Common myeloid progenitor, CD34-positive (primary cell): ENCODE results near the gene OR7C1. TPM values are rescaled to one million over a fixed set of nuclear protein-coding genes. Genes with fewer than 3 reads are reported as not detected.

Experiments
- CTCF ChIA-PET: fragments of 350-600 bp; sonication (Branson Sonifier 250); formaldehyde crosslinking; loops from one replicate; lab custom pipeline; 2021; ENCODE audit warnings: antibody characterized with exemption; lab: Charles Lee
- POLR2A ChIA-PET: fragments of 350-600 bp; sonication (Branson Sonifier 250); formaldehyde crosslinking; loops from one replicate; lab custom pipeline; 2021; ENCODE audit warnings: antibody characterized with exemption; lab: Charles Lee
- DNase-seq, 3 donors: peaks; one replicate each; pipeline versions ENCODE4 v3.0.0 to v3.0.0-alpha.2; 2013
- H3K27ac ChIP-seq, 2 experiments: 1 replicate in 1 of 2; 2 replicates in 1 of 2; pipeline ENCODE4 v1.7.0; 2013; ENCODE audit warnings: inconsistent platforms in 2 of 2, low read length in 2 of 2, mild to moderate bottlenecking in 2 of 2, low read depth in 1 of 2, moderate library complexity in 1 of 2; ENCODE audit not compliant: severe bottlenecking in 2 of 2, insufficient read depth in 1 of 2, poor library complexity in 1 of 2
- H3K27me3 ChIP-seq, 5 experiments: replicated peaks in 2 of 5; 1 replicate in 3 of 5; 2 replicates in 2 of 5; pipeline versions ENCODE4 v1.6.1 to v1.7.0; 2013; ENCODE audit warnings: low read length in 4 of 5, mild to moderate bottlenecking in 2 of 5, moderate library complexity in 2 of 5, inconsistent platforms in 1 of 5; ENCODE audit not compliant: insufficient read depth in 5 of 5, control insufficient read depth in 4 of 5
- H3K36me3 ChIP-seq, 4 experiments: 1 replicate in 2 of 4; 2 replicates in 2 of 4; pipeline versions ENCODE4 v1.6.1 to v1.7.0; 2013; ENCODE audit warnings: low read length in 3 of 4, control low read depth in 1 of 4, mild to moderate bottlenecking in 1 of 4; ENCODE audit not compliant: control insufficient read depth in 4 of 4, insufficient read depth in 4 of 4
- H3K4me1 ChIP-seq, 4 experiments: 1 replicate in 3 of 4; 2 replicates in 1 of 4; pipeline versions ENCODE4 v1.6.1 to v1.7.1; 2013; ENCODE audit warnings: low read length in 3 of 4, mild to moderate bottlenecking in 3 of 4, control low read depth in 1 of 4, inconsistent platforms in 1 of 4, moderate library complexity in 1 of 4; ENCODE audit not compliant: control insufficient read depth in 4 of 4, insufficient read depth in 4 of 4; ENCODE audit errors: control extremely low read depth in 1 of 4
- H3K4me3 ChIP-seq, 7 experiments: 1 replicate in 4 of 7; 2 replicates in 3 of 7; pipeline versions ENCODE4 v1.5.1 to v1.7.0; 2013; ENCODE audit warnings: mild to moderate bottlenecking in 7 of 7, low read length in 6 of 7, moderate library complexity in 6 of 7, inconsistent platforms in 2 of 7, low read depth in 2 of 7, control low read depth in 1 of 7; ENCODE audit not compliant: insufficient read depth in 4 of 7, control insufficient read depth in 1 of 7; ENCODE audit errors: extremely low read depth in 1 of 7
- H3K9me3 ChIP-seq, 5 experiments: 1 replicate in 4 of 5; 2 replicates in 1 of 5; pipeline versions ENCODE4 v1.6.1 to v1.7.1; 2013; ENCODE audit warnings: low read length in 4 of 5, mild to moderate bottlenecking in 2 of 5, inconsistent platforms in 1 of 5, low read depth in 1 of 5, moderate library complexity in 1 of 5; ENCODE audit not compliant: control insufficient read depth in 4 of 5, insufficient read depth in 2 of 5; ENCODE audit errors: control extremely low read depth in 1 of 5
- WGBS: methylation state at CpG from one replicate; pipeline ENCODE4 v1.1.5; 2013; ENCODE audit not compliant: insufficient coverage; 5-methylcytosine and 5-hydroxymethylcytosine counted together
- polyA plus RNA-seq: library from polyadenylated mRNA; unstranded; fragments of 120-200 nt; gene quantifications from one replicate; pipeline ENCODE4 v1.2.1, GENCODE V29; 2013

The OR7C1 gene
- polyA plus RNA-seq, result 0.08 TPM

DNA sequence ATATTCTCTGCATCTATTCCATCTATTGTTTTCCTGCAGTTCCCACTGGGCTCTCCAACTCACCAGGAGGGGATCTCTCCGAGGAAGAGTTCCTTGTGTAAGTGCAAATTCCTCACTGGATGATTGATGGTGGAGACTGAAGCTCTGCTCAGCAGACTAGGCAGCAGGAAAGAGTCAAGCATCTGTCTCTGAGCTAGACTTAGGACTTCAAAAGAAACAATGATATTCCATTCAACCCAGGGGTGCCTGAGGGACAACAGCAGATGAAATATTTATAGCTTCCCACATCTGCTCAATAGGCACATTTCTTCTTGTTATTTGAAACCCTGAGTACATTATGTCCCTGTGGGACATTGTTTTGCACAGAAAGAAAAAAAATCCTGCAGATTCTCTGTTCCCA lies at the start of gene OR7C1, which contains the start of gene OR7A5:
Gene OR7C1 (minus strand): TSS at position 175 of the 400 bp plus-strand sequence. CDS start 35,049 bp downstream, outside the sequence.
Gene OR7A5 (minus strand): TSS at position 175 of the 400 bp plus-strand sequence. CDS start 6,944 bp downstream, outside the sequence.
- H3K4me3 ChIP-seq, result no peak within 1 kb of the TSS

GRCh38 chr19:14871619-14872230 lies 36.7 kb upstream of the OR7C1 start:
- Histone ChIP-seq H3K4me3 (no peak overlapping the region), H3K9me3 (peaks cover 0 to 5% (median 0%) of the 10 kb centered on the region in 5 experiments), H3K27me3 (no peaks in the 10 kb centered on the region), H3K4me1 (peaks cover 0 to 4% (median 0%) of the 10 kb centered on the region in 4 experiments), H3K36me3 (no peaks in the 10 kb centered on the region), H3K27ac (no peak overlapping the region)
- ChIA-PET POLR2A (no interaction called here), CTCF (interaction anchor here (1.2 kb wide), 1 partner anchor 304 kb away, joined by 4 read pairs; no protein-coding TSS in a partner anchor)
- WGBS, result 67% methylated on average over 1 of the region's 4 CpGs
- DNase-seq, result peak; percentile 52 to 64 (median 63)

More for the DNA sequence above, at the start of gene OR7C1, which contains the start of gene OR7A5:
- no peaks in the 10 kb centered on the region for H3K36me3 ChIP-seq
- H3K9me3 ChIP-seq, result no peaks in the 10 kb centered on the region
- DNase-seq, result no peak
- no peaks in the 10 kb centered on the region for H3K4me1 ChIP-seq
- CTCF ChIA-PET, result no interaction called here
- POLR2A ChIA-PET, result no interaction called here
- 80% methylated on average over 1 of the region's 1 CpG for WGBS
- H3K27ac ChIP-seq, result no peak within 1 kb of the TSS
- H3K27me3 ChIP-seq, result no peaks in the 10 kb centered on the region

GRCh38 chr19:14868497-14868896 lies 33.5 kb upstream of the OR7C1 start:
- 100% methylated on average over 3 of the region's 5 CpGs for WGBS
- Histone ChIP-seq H3K9me3 (peaks cover 0 to 6% (median 0%) of the 10 kb centered on the region in 5 experiments), H3K4me1 (peaks cover 0 to 4% (median 0%) of the 10 kb centered on the region in 4 experiments), H3K4me3 (no peak overlapping the region), H3K27me3 (peaks cover 0 to 3% (median 0%) of the 10 kb centered on the region in 5 experiments), H3K36me3 (no peaks in the 10 kb centered on the region), H3K27ac (no peak overlapping the region)
- no peak for DNase-seq
- POLR2A ChIA-PET, result interaction anchor here (0.5 to 0.8 kb wide), 2 partner anchors 92 to 153 kb away, joined by 3 to 4 read pairs; no protein-coding TSS in a partner anchor
- CTCF ChIA-PET, result no interaction called here

DNA sequence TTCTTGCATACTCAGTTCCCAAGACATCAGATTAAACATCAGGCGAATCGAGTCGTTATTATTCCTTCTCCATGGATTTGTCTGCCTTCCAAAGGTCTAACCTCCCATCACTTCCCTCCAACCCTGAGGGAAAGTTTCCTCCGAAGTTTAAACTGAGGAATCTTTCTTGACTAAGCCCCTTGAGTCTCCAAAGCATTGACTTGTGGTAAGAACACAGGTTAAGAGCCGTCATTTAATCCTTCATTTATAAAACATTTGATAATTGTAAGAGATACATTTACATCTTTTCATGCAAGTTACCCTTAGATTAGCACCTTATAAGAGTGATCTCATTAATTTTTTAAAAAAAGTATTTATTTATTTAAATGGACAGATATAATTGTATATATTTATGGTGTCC lies 13.8 kb upstream of the OR7C1 start, which contains the start of gene OR7A10:
Gene OR7A10 (minus strand): TSS at position 101 of the 400 bp plus-strand sequence. CDS start 7,045 bp downstream, outside the sequence.
- H3K4me1 ChIP-seq, result no peaks in the 10 kb centered on the region
- no peaks in the 10 kb centered on the region for H3K36me3 ChIP-seq
- H3K27me3 ChIP-seq, result peaks cover 0 to 2% (median 0%) of the 10 kb centered on the region in 5 experiments
- CTCF ChIA-PET, result no interaction called here
- no peaks in the 10 kb centered on the region for H3K9me3 ChIP-seq
- H3K27ac ChIP-seq, result no peak within 1 kb of the TSS
- H3K4me3 ChIP-seq, result no peak within 1 kb of the TSS
- POLR2A ChIA-PET, result interaction anchor here (0.7 kb wide), 1 partner anchor 9 kb away, joined by 4 read pairs; no protein-coding TSS in a partner anchor
- whole genome bisulfite sequencing, result 98% methylated on average over 4 of the region's 5 CpGs
- DNase-seq, result no peak

DNA sequence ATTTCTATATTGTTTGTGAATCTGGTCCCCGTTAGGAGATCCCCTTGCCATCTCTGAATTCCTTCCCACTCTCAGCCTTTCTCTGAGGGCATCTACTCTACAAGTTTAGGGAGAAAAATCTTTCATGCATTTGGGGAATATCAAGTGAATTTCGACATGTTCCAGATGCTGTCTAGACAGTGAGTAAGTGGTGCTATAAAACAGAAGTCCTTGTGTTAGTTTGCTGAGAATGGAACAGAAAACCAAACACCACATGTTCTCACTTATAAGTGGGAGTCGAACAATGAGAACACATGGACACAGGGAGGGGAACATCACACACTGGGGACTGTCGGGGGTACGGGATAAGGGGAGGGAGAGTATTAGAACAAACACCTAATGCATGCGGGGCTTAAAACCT lies 8.6 kb upstream of the OR7C1 start:
- no peaks in the 10 kb centered on the region for H3K36me3 ChIP-seq
- ChIA-PET POLR2A (no interaction called here), CTCF (no interaction called here)
- H3K27ac ChIP-seq, result no peak overlapping the region
- no peak overlapping the region for H3K4me3 ChIP-seq
- no peaks in the 10 kb centered on the region for H3K4me1 ChIP-seq
- H3K9me3 ChIP-seq, result no peaks in the 10 kb centered on the region
- DNase-seq, result no peak
- peaks cover 0 to 2% (median 0%) of the 10 kb centered on the region in 5 experiments for H3K27me3 ChIP-seq
- WGBS, result 80% methylated on average over 2 of the region's 6 CpGs

DNA sequence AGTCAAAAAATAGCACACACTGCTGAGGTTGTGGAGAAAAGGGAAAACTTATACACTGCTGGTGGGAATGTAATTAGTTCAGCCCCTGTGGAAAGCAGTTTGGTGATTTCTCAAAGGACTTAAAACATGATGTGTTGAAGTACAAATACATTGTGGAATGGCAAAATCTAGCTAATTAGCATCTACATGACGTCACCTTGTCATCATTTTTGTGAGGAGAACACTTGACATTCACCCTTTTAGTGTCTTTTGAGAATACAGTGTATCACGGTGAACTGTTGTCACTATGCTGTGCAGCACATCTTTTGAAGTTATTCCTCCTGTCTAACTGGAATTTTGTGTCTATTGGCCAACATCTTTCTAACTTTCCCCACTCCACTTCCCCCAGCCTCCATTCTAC lies 8.2 kb upstream of the OR7C1 start:
- H3K4me1 ChIP-seq, result no peaks in the 10 kb centered on the region
- POLR2A ChIA-PET, result no interaction called here
- CTCF ChIA-PET, result no interaction called here
- H3K9me3 ChIP-seq, result no peaks in the 10 kb centered on the region
- H3K27me3 ChIP-seq, result peaks cover 0 to 2% (median 0%) of the 10 kb centered on the region in 5 experiments
- DNase-seq, result no peak
- H3K4me3 ChIP-seq, result no peak overlapping the region
- 94% methylated on average over 2 of the region's 2 CpGs for whole genome bisulfite sequencing
- H3K27ac ChIP-seq, result no peak overlapping the region
- H3K36me3 ChIP-seq, result no peaks in the 10 kb centered on the region

DNA sequence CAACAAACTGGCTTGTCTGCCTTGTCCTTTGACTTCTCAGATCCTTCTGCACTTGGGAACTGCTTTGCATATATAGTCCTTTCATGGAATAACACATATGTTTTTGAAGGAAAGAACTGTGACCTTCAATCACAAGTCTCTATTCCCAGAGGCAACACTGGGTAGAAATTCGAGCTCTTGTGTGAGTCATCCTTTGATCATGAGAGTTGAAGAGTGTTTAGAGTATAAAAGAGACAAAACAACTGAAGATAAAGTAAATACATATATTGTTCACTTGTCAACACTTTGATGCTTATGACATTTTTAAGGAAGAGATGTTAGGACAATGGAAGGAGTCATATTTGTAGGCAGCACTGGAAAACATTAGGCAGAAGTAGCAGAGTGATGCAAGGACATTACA lies 5.2 kb upstream of the OR7C1 start:
- Histone ChIP-seq H3K27me3 (peaks cover 0 to 2% (median 0%) of the 10 kb centered on the region in 5 experiments), H3K36me3 (no peaks in the 10 kb centered on the region), H3K4me3 (no peak overlapping the region), H3K4me1 (no peaks in the 10 kb centered on the region), H3K27ac (no peak overlapping the region), H3K9me3 (no peaks in the 10 kb centered on the region)
- POLR2A ChIA-PET, result no interaction called here
- no peak for DNase-seq
- no CpG with 5 or more reads among the region's 1 CpG for WGBS
- CTCF ChIA-PET, result interaction anchor here (1.5 kb wide), 1 partner anchor 252 kb away, joined by 3 read pairs; no protein-coding TSS in a partner anchor
